Neuron (in vitro differentiated cells): ENCODE data around the gene HAGH.

Experiments
- H2AFZ ChIP-seq: one replicate; pipeline ENCODE4 v1.6.1; 2013; ENCODE audit warnings: low read depth, mild to moderate bottlenecking, inconsistent platforms, low read length, moderate library complexity
- H3K27me3 ChIP-seq: one replicate; pipeline ENCODE4 v1.6.1; 2013; ENCODE audit warnings: low read length; ENCODE audit not compliant: insufficient read depth
- H3K36me3 ChIP-seq: one replicate; pipeline ENCODE4 v1.6.1; 2013; ENCODE audit warnings: low read length; ENCODE audit not compliant: insufficient read depth
- H3K4me1 ChIP-seq: one replicate; pipeline ENCODE4 v1.6.1; 2013; ENCODE audit warnings: low read length; ENCODE audit not compliant: insufficient read depth
- H3K4me3 ChIP-seq: 2 replicates; pipeline ENCODE4 v1.5.1; 2013; ENCODE audit warnings: mild to moderate bottlenecking, low read length, moderate library complexity
- H3K9me3 ChIP-seq: one replicate; pipeline ENCODE4 v1.6.1; 2013; ENCODE audit warnings: low read length

HAGH gene

DNA sequence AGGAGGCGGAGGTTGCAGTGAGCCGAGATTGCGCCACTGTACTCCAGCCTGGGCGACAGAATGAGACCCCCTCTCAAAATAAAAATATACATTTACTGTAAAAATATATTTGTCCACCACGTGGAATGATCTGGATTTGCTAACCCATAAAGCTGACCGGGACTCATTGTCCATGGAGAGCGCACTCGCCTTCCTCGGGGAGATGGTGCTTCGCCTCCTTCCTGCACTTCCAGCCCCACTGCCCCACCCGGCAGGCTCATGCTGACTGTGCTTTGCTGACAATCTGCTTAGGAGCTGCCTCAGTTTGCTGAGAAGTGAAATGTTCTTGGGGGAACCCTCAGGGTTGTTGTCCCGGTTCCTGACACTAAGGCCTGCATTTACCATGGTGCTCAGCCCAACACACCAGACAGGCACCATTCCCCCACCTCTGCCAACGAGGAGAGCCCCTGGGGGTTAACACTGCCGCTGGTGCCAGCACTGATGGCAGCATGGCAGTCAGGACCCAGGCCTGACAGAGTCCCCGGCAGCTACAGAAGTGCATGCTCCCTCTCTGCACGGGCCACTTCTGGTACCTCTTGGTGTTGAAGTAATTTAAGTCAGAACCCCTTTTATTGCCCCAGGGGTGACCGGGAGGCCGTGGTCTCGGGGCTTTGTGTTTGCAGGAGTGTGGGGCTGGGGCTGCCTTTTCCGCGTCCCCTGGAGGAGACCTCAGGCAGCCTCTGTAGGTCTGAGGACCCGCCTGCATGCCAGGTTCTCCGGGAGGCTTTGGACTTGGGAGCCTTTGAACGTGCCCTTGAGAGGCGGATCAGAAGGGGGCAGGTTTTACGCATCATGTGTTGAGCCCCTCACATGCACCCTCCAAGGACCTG, 41.4 kb downstream of the HAGH start:
- H3K27me3 ChIP-seq = no peaks in the 10 kb centered on the region
- H2AFZ ChIP-seq = no peak overlapping the region
- peaks cover 16% of the 10 kb centered on the region for H3K4me1 ChIP-seq
- peaks cover 49% of the 10 kb centered on the region for H3K36me3 ChIP-seq
- H3K9me3 ChIP-seq = no peaks in the 10 kb centered on the region
- H3K4me3 ChIP-seq = no peak overlapping the region

DNA sequence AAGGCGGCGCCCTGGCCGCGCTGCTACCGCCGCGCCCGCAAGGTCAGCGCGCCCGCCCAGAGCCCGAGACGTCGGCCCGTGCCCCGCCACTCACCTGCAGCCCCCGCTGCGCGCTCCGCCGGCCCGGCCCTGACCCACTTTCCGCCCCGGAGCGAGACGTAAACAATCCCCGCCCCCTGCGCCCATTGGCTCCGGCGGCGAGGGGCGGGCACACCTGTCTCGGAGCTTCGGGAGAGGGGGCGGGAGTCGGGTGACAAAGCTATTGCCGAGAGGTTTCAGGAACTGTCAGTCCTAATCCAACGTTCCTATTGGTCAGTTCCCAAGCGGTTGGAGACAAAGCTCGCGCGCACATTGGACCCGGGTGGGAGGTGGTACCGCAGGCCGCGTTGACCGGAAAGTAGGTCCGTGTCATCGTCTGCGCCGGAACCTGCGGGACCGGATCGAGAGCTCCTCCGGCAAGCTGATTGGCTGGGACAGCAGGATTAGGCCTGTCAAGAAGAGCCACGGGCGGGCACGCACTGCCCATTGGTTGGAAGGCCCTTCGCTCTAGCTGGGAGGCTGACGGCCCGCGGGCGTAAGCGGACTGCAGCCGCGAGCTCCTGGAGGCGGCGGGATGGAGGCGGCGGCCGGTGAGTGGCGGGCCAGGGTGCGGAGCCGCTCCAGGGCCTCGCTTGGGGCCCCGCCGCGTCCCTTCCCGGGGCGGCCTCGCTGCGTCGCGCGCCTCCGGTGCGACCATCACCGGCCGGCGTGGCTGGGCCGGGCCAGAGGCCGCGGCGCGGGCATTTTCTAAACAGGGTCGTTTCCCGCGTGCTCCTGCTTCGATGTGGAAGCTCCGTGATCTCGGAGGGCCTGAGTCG, 44.0 kb downstream of the HAGH start, which contains the start of the genes NUBP2 and SPSB3:
NUBP2 (plus strand) TSS at position 553 of the 857 bp plus-strand sequence; CDS start at position 614, 61 bp downstream.
SPSB3 (minus strand) TSS at position 164 of the 857 bp plus-strand sequence. CDS start 1,088 bp downstream, outside the sequence.
- Histone ChIP-seq H3K9me3 (no peaks in the 10 kb centered on the region), H3K36me3 (peaks cover 45% of the 10 kb centered on the region), H3K4me3 (peak within 1 kb of the TSS; percentile 95), H3K27me3 (no peaks in the 10 kb centered on the region), H2AFZ (no peak within 1 kb of the TSS), H3K4me1 (peaks cover 16% of the 10 kb centered on the region)

DNA sequence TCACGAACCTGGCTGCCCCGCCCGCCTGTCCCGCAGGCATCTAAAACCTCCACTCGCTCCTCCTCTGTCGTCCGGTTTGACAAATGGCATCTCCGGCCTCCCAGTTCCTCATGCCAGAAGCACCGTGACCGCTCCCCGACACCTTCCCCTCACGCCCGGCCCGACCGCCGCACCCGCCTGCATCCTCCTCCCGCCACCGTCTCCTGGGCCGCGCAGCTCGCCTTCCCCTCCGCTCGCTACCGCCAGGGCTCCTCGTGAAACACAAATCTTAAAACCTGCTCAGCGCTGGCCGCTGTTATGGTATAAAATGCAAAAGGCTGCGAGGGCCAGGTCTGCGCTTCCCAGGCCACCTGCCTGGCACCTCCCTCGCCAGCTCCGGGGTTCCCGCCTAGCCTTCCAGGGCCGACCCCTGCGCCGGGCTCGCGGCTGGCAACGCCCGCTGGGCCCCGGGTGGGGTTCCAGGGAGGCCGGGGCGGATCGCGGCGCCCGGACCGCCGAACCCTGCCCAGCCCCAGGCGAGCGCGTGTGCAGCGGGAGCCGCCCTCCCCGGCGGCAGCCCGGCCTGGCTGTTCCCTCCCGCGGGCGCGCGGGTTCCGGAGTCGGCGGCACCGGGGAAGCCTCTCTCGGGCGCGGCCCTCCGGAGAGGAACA, 44.7 kb downstream of the HAGH start:
- Histone ChIP-seq H3K36me3 (peaks cover 45% of the 10 kb centered on the region), H3K4me1 (peaks cover 16% of the 10 kb centered on the region), H3K4me3 (peak overlapping the region; percentile 95), H3K27me3 (no peaks in the 10 kb centered on the region), H3K9me3 (no peaks in the 10 kb centered on the region), H2AFZ (no peak overlapping the region)

DNA sequence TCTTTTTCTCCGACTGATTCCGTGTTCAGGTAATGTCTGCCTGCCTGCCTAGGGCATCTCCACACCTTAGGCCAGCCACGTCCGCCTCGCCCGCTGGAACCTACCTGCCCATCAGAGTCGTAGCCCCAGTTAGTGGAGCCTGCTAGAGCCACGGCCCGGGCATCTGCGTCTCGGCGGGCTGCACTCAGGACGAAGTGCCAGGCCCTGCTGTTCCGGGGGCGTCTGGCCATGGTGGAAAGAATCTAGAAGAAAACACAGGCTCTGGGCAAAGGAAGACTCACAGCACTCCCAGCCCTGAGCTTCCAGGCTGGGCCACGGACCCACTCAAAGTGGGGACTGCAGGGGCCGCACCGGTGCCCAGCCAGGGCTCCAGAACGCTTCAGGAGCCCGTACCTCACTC, 45.4 kb downstream of the HAGH start:
- peak overlapping the region; percentile 95 for H3K4me3 ChIP-seq
- peaks cover 43% of the 10 kb centered on the region for H3K36me3 ChIP-seq

DNA sequence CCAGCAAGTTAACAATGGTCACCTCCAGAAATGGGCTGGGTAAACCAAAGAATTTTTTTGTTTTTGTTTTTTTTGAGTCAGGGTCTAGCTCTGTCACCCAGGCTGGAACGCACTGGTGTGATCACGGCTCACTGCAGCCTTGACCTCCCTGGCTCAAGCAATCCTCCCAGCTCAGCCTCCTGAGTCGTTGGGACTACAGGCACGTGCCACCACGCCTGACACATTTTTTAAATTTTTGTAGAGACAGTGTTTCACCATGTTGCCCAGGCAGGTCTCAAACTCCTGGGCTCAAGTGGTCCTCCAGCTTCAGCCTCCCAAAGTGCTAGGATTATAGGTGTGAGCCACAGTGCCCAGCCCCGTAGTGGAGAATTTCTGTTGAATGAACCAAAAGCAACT, 46.0 kb downstream of the HAGH start:
- Histone ChIP-seq H3K4me1 (peaks cover 16% of the 10 kb centered on the region), H3K4me3 (peak overlapping the region; percentile 95), H3K27me3 (no peaks in the 10 kb centered on the region), H3K9me3 (no peaks in the 10 kb centered on the region), H3K36me3 (peaks cover 46% of the 10 kb centered on the region), H2AFZ (no peak overlapping the region)

More for the DNA sequence above, 45.4 kb downstream of the HAGH start:
- peaks cover 16% of the 10 kb centered on the region for H3K4me1 ChIP-seq
- H2AFZ ChIP-seq = no peak overlapping the region
- H3K9me3 ChIP-seq = no peaks in the 10 kb centered on the region
- H3K27me3 ChIP-seq = no peaks in the 10 kb centered on the region

DNA sequence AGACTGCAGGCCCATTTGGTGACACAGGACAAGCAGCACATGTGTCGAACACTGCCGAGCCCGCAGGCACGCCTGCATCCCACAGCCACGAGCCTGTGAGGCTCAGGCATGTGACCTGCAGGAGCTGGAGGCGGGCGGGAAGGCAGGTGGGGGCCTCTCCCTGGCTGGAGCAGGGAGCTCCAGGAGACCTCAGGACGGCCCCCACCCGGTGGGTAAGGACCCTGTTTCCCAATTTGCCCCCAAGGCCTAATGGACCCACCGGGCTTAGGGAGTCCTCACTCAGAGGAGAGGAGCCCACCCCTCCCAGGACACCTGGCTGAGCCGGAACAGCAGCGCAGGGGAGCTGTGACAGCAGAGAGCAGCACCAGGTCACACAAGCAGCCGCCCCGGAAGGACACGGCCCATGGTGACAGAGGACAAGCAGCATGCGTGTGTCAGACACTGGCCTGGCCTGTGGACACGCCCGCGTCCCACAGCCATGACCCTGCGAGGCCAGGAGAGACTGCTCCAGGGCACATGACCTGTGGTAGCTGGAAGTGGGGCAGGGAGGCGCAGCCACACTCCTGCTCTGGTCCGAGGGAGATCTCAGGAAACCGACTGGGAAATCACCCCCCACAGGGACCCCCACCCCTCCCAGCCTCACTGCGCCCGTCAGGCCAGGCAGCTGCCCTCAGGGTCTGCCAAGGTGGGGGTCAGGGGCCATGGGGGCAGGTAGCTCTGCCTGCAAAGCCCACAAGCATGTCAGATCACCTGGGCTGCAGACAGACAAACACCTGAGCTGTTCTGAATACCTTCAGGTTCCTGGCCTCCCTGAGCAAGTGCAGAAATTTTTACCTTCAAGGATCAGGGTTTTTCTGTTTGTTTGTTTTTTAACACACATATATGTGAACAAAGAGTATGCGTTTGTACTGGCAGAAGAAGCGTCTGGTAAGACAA, 46.6 kb downstream of the HAGH start:
- peaks cover 46% of the 10 kb centered on the region for H3K36me3 ChIP-seq
- peaks cover 16% of the 10 kb centered on the region for H3K4me1 ChIP-seq
- no peaks in the 10 kb centered on the region for H3K9me3 ChIP-seq
- no peak overlapping the region for H2AFZ ChIP-seq
- H3K4me3 ChIP-seq = no peak overlapping the region
- H3K27me3 ChIP-seq = no peaks in the 10 kb centered on the region

DNA sequence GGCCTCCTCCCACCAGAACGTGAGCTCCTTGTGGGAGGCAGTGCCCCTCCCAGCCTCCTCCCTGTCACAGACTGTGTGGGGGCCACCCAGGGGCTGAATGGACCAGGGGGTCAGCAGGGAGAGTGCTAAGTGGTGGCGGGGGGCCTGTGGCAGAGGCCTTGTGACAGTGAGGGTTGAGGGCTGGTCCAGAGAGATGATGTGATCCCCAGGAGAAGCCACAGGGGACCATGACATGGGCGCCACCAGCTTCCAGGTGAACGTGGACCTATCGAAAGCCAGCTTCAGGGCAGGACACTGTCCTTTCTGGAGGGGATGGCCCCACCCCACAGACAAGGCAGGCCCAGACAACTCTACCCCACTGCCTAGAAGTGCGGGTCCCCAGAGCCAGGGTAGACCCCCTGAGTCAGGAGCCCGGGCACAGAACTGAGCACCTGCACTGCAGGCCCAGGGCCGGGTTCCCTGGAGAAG, 47.4 kb downstream of the HAGH start:
- no peaks in the 10 kb centered on the region for H3K27me3 ChIP-seq
- no peak overlapping the region for H2AFZ ChIP-seq
- peaks cover 21% of the 10 kb centered on the region for H3K4me1 ChIP-seq
- H3K36me3 ChIP-seq = peaks cover 46% of the 10 kb centered on the region
- no peak overlapping the region for H3K4me3 ChIP-seq
- no peaks in the 10 kb centered on the region for H3K9me3 ChIP-seq

DNA sequence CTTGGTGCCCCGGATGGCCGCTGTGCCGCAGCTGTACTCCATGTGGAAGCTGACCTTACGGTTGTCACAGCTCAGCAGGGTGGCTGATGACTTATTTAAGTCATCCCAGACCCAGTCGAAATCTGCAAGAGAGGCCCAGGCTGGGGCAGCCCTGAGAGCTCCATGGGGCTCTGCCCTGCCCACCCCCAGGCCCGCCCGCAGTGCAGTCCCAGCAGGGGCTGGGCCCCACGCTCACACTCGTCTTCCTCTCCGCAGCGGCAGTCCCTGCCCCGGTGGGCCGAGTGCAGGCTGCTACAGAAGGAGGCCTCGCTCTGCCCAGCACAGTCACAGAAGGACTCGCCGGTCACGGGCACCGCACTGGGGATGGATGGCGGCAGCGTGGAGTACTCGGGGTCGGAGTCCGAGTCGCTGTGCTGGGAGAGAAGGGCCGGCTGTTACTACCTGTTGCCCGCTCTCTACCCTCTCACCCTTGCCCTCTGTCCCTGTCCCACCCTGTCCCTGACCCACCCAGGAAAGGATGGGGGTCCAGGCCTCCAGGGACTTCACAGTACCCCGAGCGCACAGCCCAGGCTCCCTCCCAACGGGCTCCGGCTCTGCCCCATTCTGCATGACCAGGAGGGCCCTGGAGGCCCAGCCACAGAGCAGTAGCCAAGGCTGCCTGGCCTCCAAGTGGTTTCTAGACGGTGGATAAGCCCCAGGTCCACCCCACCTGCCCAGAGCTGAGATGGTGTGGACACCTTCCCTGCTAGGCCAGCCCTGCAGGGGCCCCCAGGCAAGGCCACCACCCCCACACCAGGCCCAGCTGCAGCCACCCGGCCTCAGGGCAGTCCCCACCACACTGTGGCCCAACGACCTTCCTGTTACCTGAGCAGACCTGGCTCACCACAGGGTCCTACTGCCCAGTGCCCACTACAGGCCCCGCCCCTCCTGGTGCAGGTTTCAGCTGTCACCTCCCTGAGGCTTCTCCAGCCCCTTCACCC, 48.1 kb downstream of the HAGH start:
- Histone ChIP-seq H3K4me1 (peaks cover 23% of the 10 kb centered on the region), H3K9me3 (no peaks in the 10 kb centered on the region), H2AFZ (no peak overlapping the region), H3K36me3 (peaks cover 46% of the 10 kb centered on the region), H3K4me3 (no peak overlapping the region), H3K27me3 (no peaks in the 10 kb centered on the region)

DNA sequence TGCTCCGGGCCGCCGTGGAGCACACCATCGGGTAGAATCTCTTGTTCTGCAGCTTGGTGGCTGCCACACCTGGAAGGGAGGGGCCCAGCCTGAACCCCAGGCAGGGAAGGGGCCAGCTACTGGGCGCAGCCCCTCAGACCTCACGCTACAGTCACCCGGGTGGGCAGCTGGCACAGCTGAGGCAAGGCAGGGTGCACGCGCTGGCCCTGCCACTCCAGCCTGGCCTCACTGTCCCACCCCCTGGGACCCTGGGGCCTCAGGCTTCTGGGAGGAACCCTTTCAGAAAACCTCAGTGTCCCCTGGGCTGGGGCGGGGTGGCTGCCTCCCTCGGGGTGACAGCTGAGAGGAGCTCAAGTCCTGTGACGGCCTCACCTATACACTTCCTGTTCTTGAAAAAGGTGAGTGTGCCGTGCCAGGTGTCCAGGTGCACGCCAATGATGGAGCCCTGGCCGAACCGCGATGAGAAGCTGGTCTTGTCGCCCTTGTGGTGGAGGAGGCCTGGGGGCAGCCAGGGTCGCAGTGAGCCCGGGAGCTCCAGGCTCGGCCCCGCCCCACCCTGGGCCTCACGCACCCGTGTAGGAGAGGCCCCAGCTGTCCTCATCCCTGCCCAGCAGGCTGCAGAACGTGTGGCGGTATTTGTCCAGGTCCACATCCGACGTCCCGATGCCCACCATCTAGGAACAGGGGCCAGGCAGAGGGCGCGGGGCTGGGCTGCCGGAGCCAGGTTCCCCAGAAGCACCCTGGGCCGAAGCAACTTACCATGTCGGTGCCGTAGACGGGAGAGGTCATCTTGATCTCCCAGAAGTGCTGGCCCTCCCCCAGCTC, 49.0 kb downstream of the HAGH start:
- Histone ChIP-seq H3K4me1 (peaks cover 23% of the 10 kb centered on the region), H3K9me3 (no peaks in the 10 kb centered on the region), H2AFZ (no peak overlapping the region), H3K27me3 (no peaks in the 10 kb centered on the region), H3K4me3 (no peak overlapping the region), H3K36me3 (peaks cover 46% of the 10 kb centered on the region)

DNA sequence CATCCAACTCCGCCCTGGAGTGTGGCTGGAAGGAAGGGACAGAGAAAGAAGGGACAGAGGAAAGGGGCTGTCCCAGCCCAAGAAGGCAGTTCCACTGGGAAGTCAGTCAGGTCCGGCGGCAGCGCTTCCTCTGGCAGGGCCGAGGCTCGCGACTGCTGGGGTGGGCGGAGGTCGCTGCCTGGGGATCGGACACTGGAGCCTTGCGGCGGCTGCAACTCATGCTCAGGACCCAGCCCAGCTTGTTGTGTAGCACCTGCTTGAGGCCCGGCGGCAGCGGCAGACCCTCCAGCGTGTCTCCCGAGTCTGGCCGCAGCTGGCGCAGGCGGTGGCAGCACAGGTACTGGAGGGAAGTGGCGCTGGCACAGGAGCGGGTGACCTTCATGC, 49.6 kb downstream of the HAGH start:
- Histone ChIP-seq H3K4me1 (peaks cover 28% of the 10 kb centered on the region), H3K36me3 (peaks cover 46% of the 10 kb centered on the region), H3K4me3 (no peak overlapping the region), H3K27me3 (no peaks in the 10 kb centered on the region), H2AFZ (no peak overlapping the region), H3K9me3 (no peaks in the 10 kb centered on the region)

DNA sequence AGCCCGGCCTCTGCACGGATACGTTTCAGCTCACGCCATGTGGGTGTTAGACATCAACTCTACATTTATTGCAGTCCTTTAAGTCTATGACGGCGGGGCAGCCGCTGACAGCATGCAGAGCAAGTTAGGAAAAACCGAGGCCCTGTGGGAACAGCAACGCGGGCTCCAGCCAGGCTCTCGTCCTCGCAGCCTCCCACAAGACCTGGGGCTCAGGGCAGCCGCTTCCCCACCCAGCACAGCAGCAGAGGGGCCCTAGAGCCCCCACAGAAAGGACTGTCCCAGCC, 50.0 kb downstream of the HAGH start:
- no peak overlapping the region for H2AFZ ChIP-seq
- no peak overlapping the region for H3K4me3 ChIP-seq
- no peaks in the 10 kb centered on the region for H3K9me3 ChIP-seq
- H3K4me1 ChIP-seq = peaks cover 28% of the 10 kb centered on the region
- H3K36me3 ChIP-seq = peaks cover 46% of the 10 kb centered on the region
- no peaks in the 10 kb centered on the region for H3K27me3 ChIP-seq
